ENCODE results near the gene IGFBP5.

IGFBP5 gene

DNA sequence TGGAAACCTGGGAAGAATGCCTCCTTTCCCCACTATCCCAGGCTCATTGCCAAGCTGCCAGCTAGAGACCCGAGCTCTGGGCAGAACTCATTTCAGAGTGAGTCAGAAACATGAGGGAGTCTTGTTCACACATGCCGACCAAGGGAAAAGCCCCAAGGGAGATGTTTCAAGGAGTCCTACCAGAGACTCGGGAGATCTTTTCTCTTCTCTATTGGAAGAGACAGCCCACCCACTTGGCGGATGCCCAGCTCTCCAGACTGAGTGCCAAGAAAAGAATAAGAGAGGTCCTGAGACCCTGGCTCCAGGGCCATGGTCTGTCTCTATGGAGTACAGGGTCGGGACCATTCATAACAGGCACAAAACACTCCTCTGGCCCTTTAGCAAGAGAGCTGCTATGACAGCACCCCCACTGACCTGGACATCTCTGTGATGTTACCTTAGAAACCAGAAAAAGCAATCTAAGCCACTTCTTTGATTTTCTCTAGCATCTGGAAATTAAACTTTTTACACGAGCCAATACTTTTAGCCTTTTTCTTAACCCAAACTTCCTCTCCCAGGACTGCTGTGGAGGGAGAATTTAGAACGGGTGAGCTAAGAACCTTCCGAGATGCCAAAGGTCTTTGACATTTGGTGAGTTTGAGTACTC is 18.5 kb upstream of the IGFBP5 start:
- no peak for DNase-seq

DNA sequence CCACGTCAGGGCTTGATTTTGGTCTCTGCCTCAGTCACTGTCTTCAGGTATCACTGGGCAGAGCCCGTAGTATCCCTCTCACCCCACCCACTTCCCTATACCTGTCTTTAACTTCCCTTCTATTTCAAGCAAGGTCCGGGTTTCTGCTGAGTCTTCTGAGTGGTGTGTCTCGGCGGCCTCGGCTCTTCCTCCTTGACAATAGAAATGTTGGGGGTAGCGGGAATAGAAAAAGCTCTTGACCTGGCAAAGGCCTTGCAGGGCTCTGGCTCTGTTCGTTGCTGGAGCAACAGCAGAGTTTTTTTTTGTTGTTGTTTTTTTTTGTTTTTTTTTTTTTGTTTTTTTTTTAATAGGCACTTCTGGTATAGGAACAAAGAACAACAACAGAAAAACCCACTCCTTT is 16.0 kb upstream of the IGFBP5 start:
- DNase-seq: no peak

DNA sequence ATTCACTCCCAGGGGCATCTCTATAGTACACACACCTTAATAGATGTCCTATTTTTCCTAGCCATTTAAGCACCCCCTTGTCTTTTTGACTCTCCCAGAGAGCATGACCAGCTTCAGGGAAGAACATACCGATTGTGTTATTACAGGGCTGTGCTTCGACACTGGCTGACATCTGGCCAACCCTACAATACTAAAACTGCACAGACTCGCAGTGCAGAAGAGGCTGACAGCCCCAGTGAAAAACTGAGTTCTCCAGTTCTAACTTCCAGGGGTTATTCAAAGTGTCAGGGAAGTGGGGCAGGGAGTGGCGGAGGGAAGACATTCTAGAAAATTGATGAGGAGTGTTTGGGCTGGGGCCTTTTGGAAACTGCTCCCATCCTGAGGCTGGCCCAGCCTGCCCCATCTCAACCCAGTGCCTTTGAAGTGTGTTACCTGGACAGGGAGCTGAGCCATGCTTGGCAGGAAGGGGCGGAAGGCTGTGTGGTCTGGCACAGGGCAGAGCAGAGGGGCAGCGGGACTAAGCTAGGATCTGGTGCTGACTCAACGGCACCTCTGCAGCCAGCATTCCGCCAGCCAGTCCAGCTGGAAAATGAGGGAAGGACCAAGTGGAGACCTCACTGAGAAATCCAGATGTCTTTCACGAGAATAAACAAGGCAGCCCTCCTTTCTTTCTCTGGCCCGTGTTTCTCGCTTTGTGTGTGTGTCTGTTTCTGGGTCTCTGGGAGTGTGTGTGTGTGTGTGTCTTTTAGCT is 15.4 kb upstream of the IGFBP5 start:
- no peak for DNase-seq

DNA sequence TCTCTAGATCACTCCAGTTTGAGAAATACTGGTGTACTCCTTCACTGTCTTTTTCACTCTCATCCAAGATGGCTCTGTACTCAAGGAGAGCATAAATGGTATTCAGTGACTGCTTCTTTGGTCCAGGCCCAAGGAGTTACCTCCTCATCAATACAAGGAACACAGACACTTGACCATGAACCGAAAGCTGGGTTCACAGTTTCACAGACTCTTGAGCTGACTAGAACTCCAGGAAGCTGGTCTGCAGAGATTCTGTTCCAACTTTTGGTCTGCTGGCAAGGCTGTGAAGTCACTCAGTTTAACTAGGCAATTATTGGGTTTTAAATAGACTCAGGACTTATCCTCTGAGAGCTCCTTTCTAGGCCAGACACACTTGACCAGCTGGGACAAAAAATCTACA is 7.4 kb upstream of the IGFBP5 start:
- no peak for DNase-seq

DNA sequence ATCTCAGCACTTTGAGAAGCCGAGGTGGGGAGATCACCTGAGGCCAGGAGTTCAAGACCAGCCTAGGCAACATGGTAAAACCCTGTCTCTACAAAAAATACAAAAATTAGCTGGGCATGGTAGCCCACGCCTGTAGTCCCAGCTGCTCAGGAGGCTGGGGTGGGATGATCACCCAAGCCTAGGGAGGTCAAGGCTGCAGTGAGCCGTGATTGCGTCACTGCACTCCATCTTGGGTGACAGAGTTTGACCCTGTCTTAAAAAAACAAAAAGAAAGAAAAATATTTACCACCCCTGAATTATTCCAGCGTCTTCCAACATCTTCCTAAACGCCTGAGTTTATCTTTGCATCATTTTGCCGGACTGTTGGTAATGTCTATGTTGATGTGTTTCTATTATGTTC is 6.2 kb upstream of the IGFBP5 start:
- DNase-seq: no peak

DNA sequence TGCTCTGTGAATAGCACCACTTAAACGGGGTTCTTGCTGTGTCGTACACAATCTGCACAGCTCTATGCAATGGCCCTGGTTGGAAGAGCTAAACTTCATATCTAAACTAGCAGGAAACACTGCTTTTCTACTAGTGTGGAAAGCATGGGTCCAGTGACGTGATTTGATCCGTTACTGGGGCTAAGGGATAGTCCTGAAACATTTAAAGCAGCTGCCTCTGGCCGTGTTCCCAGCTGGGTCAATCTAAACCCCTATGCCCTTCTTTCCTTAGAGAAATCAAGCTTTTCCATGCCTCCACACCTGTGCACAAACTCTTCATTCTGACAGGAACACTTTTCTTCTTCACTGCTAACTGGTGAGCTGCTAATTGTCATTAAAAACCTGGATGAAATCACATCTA is 5.4 kb upstream of the IGFBP5 start:
- no peak for DNase-seq

DNA sequence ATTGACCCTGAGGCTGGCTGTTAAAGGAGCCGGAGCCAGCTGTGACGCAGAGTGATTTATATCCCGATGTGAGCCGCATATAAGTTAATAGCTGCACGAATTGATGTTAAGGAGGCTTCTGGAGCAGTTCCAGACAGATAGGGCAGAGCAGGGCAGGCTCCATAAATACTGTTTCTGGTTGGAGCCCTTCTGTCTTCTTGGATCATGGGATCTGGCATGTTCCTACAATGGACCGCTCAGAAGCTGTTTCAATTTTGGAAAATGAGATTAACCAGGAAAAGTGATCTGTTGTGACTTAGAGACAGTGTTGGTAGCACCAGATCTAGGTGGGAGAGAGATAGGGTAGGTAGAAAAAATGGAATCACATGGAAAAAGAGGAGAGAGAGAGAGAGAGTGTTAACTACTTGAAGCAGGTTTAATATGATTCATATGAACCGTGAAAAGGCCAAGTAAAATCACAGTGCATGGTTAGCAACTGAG is 4.8 kb upstream of the IGFBP5 start:
- DNase-seq: peak; percentile 37

DNA sequence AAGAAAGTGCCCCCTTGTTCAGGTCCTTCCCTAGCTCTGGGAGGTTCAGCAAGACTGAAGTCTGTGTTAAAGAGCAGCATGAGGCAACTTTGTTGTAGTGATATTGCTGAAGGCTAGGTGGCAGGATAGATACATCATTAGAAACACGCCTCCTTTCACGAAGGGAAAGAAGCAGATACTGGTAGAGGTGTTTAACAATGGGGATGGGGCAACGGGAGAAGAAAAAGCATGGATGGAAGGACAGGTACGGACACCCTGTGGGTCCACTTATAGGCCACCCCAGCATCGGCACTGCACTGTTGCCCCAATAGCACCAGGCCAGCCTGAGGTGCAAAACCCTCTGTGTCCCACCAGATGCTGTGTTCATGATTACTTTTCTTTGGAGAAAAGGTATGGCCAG is 3.5 kb upstream of the IGFBP5 start:
- peak; percentile 41 for DNase-seq

DNA sequence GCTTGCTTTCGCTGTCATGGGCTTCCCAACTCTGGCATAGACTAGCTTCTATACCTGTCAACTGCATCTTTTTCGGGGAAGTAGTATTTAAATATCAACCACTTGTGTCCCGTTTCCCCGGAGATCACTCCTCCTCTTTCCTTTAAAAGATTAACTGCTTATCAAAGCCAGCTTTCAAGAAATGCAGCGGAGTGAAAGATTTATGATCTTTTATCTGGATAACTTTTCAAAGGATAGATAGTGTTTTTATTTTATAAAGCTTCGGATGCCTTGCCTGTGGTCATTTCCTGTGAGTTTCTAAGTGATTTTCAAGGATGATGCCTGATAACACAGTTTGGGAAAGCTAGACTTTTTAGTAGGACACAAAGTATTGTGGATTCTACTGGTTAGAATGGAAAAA is 2.9 kb upstream of the IGFBP5 start:
- DNase-seq: no peak

DNA sequence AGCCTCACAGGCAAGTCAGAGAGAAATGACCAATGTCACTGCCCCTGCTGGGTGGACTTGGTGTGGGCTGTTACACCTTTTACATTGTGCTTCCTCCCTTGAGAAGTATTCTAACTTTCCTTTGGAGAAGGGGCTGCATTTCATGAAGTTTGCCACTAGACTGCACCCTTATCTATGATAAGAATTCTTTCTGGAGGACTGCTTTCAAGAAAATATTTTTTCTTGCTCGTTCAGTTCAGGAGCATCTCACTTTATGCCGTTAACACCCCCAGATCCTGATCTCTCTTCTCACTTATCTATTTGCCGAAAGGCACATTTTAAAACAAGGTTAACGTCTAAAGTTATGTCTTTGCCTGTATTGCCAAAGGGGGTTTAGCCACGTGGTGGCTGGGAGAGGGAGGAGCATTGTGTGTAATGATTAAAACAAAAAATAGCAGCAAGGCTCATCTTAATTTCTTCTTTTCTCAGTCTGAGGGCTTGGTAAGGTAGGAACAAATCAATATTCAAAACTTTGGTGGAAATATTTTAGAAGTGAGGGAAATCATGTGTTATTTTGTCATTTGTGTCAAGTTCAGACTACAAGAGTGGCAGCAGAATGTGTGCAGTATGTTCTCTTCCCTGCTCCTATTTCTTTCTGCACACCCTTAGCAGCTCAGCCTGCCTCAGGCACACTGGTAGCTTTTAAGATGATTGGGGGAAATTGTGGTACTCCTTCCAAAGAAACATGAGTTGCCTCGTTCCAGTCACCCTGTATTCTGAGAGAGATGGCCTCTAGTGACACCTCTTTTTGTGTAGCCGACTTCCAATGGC is 1.6 kb upstream of the IGFBP5 start:
- no peak for DNase-seq

DNA sequence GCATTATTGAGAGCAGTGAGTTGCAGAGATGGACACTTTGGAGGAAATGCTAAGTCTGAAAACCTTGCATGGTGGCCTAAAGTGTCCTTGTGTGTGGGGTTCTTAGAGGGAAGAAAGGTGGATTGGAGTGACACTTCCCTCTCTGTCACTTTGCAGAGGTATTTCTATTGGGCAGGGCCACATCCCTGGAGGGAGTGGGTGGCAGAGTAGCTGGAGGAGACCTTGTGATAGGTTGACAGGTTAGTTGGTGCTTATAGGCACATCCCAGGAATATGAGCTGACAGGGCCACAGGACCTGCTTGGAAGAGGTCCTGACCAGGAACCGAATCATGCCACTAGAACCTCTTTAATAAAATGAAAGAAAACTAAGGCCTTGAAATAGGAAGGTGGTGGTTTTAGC is 972 bp upstream of the IGFBP5 start:
- DNase-seq: no peak

DNA sequence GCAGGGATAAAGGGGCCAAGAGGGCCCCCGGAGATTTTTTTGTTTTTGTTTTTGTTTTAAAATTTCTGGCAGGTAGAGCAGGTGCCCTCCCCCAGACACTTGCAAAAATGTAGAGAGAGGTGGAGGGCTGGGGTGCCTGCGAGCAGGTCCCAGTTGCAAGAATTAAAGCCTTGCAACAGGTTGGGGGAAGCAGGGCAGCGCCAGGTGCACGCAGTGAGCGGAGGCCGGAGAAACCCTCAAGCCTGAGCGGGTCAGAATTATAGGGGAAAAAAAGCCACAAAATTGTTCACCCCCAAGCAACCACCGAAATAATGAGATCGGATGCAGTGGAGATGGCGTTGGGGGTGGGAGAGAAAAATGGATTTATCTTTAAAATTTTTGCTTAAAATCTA is 527 bp downstream of the IGFBP5 start:
- no peak for DNase-seq

DNA sequence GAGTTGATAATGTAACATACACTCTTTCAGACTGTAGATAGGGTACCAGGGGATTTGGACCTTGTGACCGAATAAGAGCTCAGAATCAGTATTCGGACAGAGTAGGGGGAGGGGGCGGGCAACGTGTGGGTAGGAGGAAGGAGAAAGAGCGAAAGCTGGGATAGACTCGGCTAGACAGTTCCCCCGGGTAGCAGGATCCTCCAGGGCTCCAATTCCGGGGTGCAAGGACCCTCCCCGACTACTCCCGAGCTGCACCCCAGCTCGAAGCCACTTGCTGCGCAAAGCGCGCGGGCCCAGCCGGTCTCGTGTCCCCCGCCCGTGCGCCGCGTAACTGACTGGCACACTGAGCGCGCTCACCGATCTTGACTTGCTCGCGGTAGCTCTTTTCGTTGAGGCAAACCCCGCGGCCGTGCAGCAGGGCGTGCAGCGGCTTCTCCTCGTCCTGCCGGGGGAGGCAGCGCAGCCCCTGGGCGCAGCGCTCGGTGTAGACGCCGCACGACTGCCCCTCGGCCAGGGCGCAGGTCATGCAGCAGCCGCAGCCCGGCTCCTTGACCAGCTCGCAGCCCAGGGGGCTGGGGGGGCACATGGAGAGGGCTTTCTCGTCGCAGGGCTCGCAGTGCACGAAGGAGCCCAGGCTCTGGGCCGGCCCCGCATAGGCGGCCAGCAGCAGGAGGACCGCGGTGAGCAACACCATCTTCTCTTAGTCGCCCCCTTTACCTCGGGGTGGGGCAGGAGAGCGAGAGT is 1.1 kb downstream of the IGFBP5 start:
- no peak for DNase-seq

DNA sequence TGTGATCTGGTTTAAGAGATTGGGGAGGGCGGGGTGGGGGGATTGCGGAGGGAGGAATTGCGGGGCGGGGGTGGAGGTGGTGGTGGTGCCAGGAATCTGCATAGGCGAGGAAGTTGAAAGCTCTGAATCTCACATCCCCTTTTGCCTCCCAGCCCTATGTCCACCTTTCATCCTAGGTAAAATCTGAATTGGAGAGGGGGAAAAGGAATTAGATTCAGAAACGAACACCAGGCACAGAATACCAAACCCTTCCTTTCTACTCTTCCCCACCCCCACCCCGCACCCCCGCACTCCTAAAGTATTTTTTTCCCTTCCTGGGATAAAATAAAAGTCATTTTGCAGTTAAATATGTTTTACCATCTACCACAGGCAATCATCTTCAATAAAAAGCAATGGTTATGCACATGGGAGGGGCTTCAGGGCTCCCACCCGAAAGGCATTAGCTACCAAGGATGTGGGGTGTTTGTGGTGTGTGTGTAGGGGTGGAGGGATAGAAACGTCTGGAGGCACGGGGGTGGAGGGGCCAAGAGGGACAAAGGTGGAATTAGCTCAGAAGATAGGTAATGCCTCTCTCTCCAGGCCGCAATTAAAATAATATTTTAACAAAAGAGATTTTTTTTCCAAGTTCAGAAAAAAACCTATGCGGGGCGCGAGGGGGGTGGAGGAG is 1.8 kb downstream of the IGFBP5 start:
- DNase-seq: no peak

DNA sequence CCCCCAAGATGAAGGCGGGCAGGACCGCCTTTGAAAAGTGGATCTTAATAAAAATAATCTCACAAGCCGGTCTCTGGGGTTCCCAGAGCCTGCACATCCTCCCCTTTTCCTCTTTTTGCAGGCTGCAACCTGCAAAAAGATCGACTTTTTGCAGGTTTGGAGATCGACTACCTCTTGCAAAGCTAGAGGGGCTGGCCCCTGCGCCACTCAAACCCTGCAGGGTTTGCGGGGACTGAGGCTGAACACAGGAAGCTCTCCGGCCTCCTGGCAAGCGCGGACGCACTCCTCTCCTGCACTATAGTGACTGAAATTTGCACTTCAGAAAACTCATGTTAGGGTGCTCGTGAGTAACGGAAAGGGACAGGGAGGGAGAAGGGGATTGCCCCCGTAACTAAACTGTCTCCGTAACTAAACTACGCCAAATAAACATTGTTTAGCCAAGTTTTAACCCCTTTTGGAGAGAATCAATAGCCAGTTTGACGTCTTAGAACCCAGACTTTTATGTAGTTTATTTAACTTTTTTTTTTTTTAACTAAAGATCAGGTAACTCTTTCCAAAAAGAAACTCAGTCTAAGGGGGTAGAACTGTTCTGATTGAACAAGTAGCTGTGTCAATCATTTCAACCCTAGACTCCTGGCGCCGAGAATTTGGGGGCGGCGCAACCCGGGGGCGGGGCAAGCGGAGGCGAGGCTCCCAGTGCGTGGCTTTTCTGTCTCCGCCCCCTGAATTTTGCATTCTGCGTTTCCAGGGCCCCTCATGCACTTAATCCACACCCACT is 2.5 kb downstream of the IGFBP5 start:
- DNase-seq: peak; percentile 42

DNA sequence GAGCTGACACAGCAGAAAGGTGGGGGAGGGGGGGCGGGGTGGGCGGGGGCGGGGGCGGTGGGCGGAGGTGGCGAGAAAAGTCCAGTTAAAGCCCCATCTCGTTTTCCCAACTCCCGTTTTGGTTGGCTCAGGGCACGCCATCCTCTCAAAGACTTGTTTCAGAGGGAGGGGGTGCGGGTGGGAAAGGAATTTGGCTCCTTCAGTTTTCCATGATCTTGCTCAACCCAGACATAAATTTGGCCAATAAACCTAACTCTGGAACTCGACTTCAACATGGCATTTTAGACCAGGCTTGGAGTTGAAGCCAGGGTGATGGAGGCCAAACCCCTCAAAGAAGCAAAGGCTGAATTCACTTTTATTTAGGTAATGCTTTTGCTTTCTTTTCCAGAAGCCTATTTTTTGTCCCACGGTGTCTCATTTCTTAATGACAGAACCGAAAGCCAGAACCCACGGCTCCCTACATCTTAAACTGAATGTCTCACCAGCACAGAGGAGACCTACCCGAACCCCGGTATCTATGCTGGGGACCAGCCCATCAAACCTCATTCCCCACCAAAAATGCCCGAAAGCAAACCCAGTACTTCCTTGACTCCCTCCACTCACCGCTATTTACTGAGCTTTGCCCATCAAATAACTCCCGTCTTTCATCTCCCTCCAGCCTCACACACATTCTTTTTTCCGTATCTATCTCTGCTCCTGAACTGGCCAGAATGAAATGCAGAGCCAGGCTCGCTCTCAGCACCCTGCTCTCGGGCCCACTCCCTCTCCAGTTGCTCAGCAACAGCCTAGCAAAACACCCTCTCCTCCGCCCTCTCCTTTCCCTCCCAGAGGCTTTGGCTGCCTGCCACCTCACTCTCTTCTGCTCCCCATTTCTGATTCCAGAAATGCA is 4.3 kb downstream of the IGFBP5 start:
- DNase-seq: peak; percentile 25

DNA sequence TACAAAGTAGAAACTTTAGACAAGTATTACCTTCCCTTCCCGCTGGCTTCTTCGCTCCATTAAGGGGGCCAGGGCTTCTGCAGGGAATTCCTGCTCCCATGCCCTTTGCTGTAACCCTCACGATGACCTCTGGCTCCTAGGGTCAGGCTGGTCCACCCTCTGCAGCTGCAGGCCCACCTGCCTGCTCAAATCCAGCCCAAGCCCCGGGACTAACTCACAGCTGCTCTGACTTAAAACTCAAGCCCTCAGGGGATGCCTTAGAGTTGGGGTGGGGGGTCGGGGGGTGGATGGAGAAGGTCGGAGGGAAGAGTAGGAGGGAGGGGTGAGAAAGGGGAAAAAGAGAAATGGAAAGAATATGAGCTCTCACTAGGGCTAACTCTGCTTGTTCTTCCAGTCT is 4.9 kb downstream of the IGFBP5 start:
- DNase-seq: no peak

DNA sequence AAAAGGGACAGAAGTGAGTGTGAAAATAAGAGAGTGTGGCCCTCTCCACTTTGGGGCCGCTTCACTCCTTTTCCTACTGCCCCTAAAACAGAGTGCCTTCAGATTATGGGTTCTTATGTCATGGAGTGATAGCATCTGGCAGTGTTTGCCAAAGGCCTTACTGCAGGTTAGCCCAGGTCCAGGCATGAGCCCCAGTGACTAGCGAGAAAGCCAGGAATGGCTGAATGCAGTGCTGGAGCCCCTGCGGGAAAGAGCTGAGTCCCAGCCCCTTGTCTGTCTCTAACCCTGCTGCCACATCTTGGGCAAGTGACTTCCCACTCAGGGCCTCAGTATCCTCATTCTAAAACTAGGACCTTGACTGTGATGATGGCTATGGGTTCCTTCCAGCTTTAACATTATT is 6.0 kb downstream of the IGFBP5 start:
- DNase-seq: no peak

DNA sequence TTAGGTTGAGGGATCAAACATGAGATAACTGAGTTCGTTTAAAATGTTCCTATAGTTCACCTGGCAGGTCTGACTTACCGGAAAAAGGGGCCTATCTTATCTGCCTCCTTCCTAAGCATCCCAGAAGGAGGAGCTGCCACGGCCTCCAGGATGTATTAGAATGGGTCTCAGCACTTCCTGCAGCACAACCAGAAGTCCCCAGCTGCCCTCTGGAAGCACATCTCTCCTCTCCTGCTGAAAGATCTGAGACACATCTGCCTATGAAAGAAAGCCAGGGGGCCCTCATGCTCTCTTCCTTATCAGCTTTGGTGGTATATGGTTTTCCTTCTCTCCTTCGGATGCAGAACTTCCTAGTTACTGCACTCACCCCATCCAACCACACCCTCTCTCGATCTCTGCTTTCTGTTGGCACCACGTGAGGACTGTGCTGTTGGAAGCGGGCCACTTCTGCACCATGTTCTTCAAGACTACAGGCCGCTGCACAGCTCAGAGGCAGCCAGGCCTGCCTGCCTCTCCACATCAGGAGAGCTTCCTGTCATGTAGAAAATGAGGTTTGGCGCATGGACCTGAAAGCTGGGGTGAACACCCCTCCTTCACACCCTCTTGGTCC is 6.5 kb downstream of the IGFBP5 start:
- no peak for DNase-seq

DNA sequence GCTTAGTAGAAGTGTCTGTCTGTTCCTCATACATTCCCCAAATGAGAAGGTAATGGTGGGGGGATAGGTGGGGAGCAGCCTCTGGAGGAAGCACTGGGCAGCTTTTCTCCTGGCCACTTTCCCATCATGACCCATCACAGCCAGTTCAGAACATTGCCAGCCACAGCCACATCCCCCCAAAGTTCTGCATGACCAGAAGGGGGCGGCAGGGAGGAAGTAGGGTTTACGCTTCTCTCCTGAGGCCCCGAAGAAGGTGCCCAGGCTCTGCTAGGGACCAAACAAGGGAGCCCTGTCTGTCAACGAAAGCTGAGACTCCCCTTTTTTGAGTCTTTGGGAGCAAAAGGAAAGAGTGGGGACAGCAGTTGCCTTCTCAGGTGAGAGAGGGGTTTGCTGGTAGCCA is 7.7 kb downstream of the IGFBP5 start:
- no peak for DNase-seq
